GM19452 (cell line): ENCODE results near the gene MED13L.
A peak's percentile ranks its signal among the peaks of the same experiment; 100 is the strongest.

Experiments used
- ATAC-seq: cut with Tn5 transposase; IDR thresholded peaks from one replicate; pipeline ENCODE4 v1.9.1; 2021; ENCODE audit not compliant: unreplicated experiment

The MED13L gene

GRCh38 chr12:116277467-116278278, at the start of gene MED13L:
Gene MED13L, minus strand, starts transcription at chr12:116277693. Its CDS starts 562 bp downstream, at chr12:116277131.
- ATAC-seq: peak; percentile 83

GRCh38 chr12:116325336-116325664, 47.8 kb upstream of the MED13L start:
- ATAC-seq: peak; percentile 87

GRCh38 chr12:116324654-116325335, 47.3 kb upstream of the MED13L start:
- peak; percentile 55 for ATAC-seq

GRCh38 chr12:116323406-116324386, 46.2 kb upstream of the MED13L start:
- no peak for ATAC-seq

- ATAC-seq: no peak
Observed at GRCh38 chr12:116321913-116322312, 44.4 kb upstream of the MED13L start.

GRCh38 chr12:116320791-116321217, 43.3 kb upstream of the MED13L start:
- no peak for ATAC-seq

GRCh38 chr12:116319898-116320621, 42.6 kb upstream of the MED13L start:
- ATAC-seq: no peak

GRCh38 chr12:116319233-116319897, 41.9 kb upstream of the MED13L start:
- no peak for ATAC-seq

- no peak for ATAC-seq
Observed at GRCh38 chr12:116318576-116319232, 41.2 kb upstream of the MED13L start.

- no peak for ATAC-seq
Observed at GRCh38 chr12:116317986-116318575, 40.6 kb upstream of the MED13L start.

GRCh38 chr12:116317139-116317538, 39.6 kb upstream of the MED13L start:
- ATAC-seq: no peak

- no peak for ATAC-seq
Observed at GRCh38 chr12:116314477-116314876, 37.0 kb upstream of the MED13L start.

GRCh38 chr12:116313194-116313927, 35.9 kb upstream of the MED13L start:
- ATAC-seq: no peak

GRCh38 chr12:116310082-116310481, 32.6 kb upstream of the MED13L start:
- ATAC-seq: no peak

GRCh38 chr12:116309343-116309742, 31.9 kb upstream of the MED13L start:
- no peak for ATAC-seq

- no peak for ATAC-seq
Observed at GRCh38 chr12:116308647-116309046, 31.2 kb upstream of the MED13L start.

GRCh38 chr12:116306968-116307367, 29.5 kb upstream of the MED13L start:
- ATAC-seq: no peak

GRCh38 chr12:116306506-116306905, 29.0 kb upstream of the MED13L start:
- no peak for ATAC-seq
